Omental fat pad (tissue), 4 donors: ENCODE measurements around the gene SUMO3. TPM values are rescaled to one million over a fixed set of nuclear protein-coding genes. Genes with fewer than 3 reads are reported as not detected.
"Not testable (repeated sequence)": the region's sequence is repeated elsewhere in the genome, so short reads cannot be mapped to it uniquely, and the experiment has no call there.

ENCODE experiments used
- ATAC-seq: fragments of 150-250 bp; one replicate; pipeline ENCODE4 v1.9.1; 2016; ENCODE audit warnings: mild to moderate bottlenecking, moderate library complexity; ENCODE audit not compliant: low FRiP score
- DNase-seq: peaks from one replicate; pipeline ENCODE4 v3.0.0-alpha.2; 2019; ENCODE audit warnings: low spot score
- CTCF ChIP-seq, 3 donors: fragments of 450-650 bp; IDR thresholded peaks; one replicate each; pipeline ENCODE4 v1.5.1; 2016 to 2017; ENCODE audit warnings: antibody characterized with exemption in 3 of 3, mild to moderate bottlenecking in 3 of 3, moderate library complexity in 2 of 3
- total RNA-seq, 4 donors: library from RNA; depleted of rRNA; stranded (reverse); fragments of >200 nt; gene quantifications; one replicate each; pipeline ENCODE4 v1.1.0, GENCODE V29; 2016

The SUMO3 gene
- total RNA-seq, 4 donors from 2014 or later, result 55.5 to 62.9 (median 60.2) TPM

GRCh38 chr21:44834951-44835646 lies 17.2 kb upstream of the SUMO3 start:
- DNase-seq (no peak), ATAC-seq (no peak)
- no peak for TF ChIP-seq CTCF (IDR thresholded peaks at IDR 0.05)

GRCh38 chr21:44834231-44834950 lies 16.5 kb upstream of the SUMO3 start:
- no peak for TF ChIP-seq CTCF (IDR thresholded peaks at IDR 0.05)

GRCh38 chr21:44833663-44834062 lies 15.8 kb upstream of the SUMO3 start:
- DNase-seq (no peak), ATAC-seq (no peak)
- TF ChIP-seq CTCF (IDR thresholded peaks at IDR 0.05), result no peak

More at GRCh38 chr21:44834231-44834950, 16.5 kb upstream of the SUMO3 start:
- ATAC-seq, result no peak
- no peak for DNase-seq

- not testable (repeated sequence) for ATAC-seq, DNase-seq
Measured at GRCh38 chr21:44832516-44833255, 14.8 kb upstream of the SUMO3 start.

- DNase-seq (no peak), ATAC-seq (no peak)
- no peak for TF ChIP-seq CTCF (IDR thresholded peaks at IDR 0.05)
Measured at GRCh38 chr21:44831227-44831860, 13.5 kb upstream of the SUMO3 start.

- no peak for DNase-seq
- TF ChIP-seq CTCF (IDR thresholded peaks at IDR 0.05), result no peak
Measured at GRCh38 chr21:44829507-44830092, 11.7 kb upstream of the SUMO3 start.

More at GRCh38 chr21:44829507-44830092, 11.7 kb upstream of the SUMO3 start:
- no peak for ATAC-seq
